Measurements from ENCODE around the gene CRTAC1. TPM values are rescaled to one million over a fixed set of nuclear protein-coding genes. Genes with fewer than 3 reads are reported as not detected.

Gene CRTAC1
- polyA plus RNA-seq (2013, experiment 1 of 4), result 1.4 TPM
- polyA plus RNA-seq (2013, experiment 2 of 4), result 1.4 TPM
- 0.85 TPM for polyA plus RNA-seq (2013, experiment 3 of 4)
- 1.1 TPM for polyA plus RNA-seq (2013, experiment 4 of 4)

GRCh38 chr10:98030093-98030821 is at the start of gene CRTAC1:
TSS of gene CRTAC1 (minus strand) at chr10:98030621. CDS start at chr10:98030472, 149 bp downstream.
- Histone ChIP-seq H3K9me3 (ENCODE audit: control insufficient read depth, low read length) (no peaks in the 10 kb centered on the region), H3K4me3 (ENCODE audit: insufficient read depth, low read depth, low read length) (peak within 1 kb of the TSS; percentile 42), H3K4me1 (ENCODE audit: control insufficient read depth, insufficient read depth, low read length) (peaks cover 8% of the 10 kb centered on the region), H3K27ac (ENCODE audit: insufficient read depth, low read depth, low read length, poor library complexity, severe bottlenecking) (no peak within 1 kb of the TSS), H3K27me3 (ENCODE audit: control insufficient read depth, insufficient read depth, low read length, poor library complexity, severe bottlenecking) (peaks cover 80% of the 10 kb centered on the region), H3K36me3 (ENCODE audit: control insufficient read depth, insufficient read depth, low read length) (no peaks in the 10 kb centered on the region)
- WGBS, 2 experiments, result 0% methylated on average over 86 of the region's 86 CpGs

DNA sequence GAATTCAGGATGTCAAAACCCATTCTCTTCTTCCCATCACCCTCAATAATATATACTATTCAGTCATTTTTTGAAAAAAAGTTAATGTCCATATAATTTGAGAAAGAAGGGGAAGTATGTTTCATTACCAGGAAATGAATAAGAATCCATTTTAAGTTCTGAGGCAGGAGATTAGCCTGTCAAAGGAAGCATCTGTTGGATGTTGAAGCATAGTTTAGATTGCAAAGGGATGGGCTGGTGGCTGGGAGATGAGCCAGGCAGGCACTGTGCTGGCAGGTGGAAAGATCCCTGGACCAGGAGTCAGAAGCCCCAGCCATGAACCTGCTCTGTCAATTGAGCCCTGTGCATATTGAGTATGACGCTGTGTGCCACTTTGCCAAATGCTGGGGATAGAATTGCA is 48.4 kb upstream of the CRTAC1 start:
- H3K4me3 ChIP-seq (ENCODE audit: insufficient read depth, low read depth, low read length), result no peak overlapping the region

GRCh38 chr10:98077223-98077622 is 46.8 kb upstream of the CRTAC1 start:
- no peak overlapping the region for H3K4me3 ChIP-seq (ENCODE audit: insufficient read depth, low read depth, low read length)
- H3K36me3 ChIP-seq (ENCODE audit: control insufficient read depth, insufficient read depth, low read length), result no peaks in the 10 kb centered on the region
- H3K4me1 ChIP-seq (ENCODE audit: control insufficient read depth, insufficient read depth, low read length), result no peaks in the 10 kb centered on the region
- 85 to 93% methylated on average over 1 of the region's 1 CpG for WGBS, 2 experiments
- no peaks in the 10 kb centered on the region for H3K9me3 ChIP-seq (ENCODE audit: control insufficient read depth, low read length)
- no peaks in the 10 kb centered on the region for H3K27me3 ChIP-seq (ENCODE audit: control insufficient read depth, insufficient read depth, low read length, poor library complexity, severe bottlenecking)
- no peak overlapping the region for H3K27ac ChIP-seq (ENCODE audit: insufficient read depth, low read depth, low read length, poor library complexity, severe bottlenecking)

More for the DNA sequence above, 48.4 kb upstream of the CRTAC1 start:
- no peaks in the 10 kb centered on the region for H3K9me3 ChIP-seq (ENCODE audit: control insufficient read depth, low read length)
- WGBS, 2 experiments, result 88 to 94% methylated on average over 1 of the region's 1 CpG
- no peaks in the 10 kb centered on the region for H3K27me3 ChIP-seq (ENCODE audit: control insufficient read depth, insufficient read depth, low read length, poor library complexity, severe bottlenecking)
- no peaks in the 10 kb centered on the region for H3K4me1 ChIP-seq (ENCODE audit: control insufficient read depth, insufficient read depth, low read length)
- H3K36me3 ChIP-seq (ENCODE audit: control insufficient read depth, insufficient read depth, low read length), result no peaks in the 10 kb centered on the region
- no peak overlapping the region for H3K27ac ChIP-seq (ENCODE audit: insufficient read depth, low read depth, low read length, poor library complexity, severe bottlenecking)

GRCh38 chr10:98076086-98076485 is 45.7 kb upstream of the CRTAC1 start:
- 71 to 76% methylated on average over 7 of the region's 7 CpGs for WGBS, 2 experiments
- Histone ChIP-seq H3K9me3 (ENCODE audit: control insufficient read depth, low read length) (no peaks in the 10 kb centered on the region), H3K36me3 (ENCODE audit: control insufficient read depth, insufficient read depth, low read length) (no peaks in the 10 kb centered on the region), H3K4me3 (ENCODE audit: insufficient read depth, low read depth, low read length) (no peak overlapping the region), H3K27me3 (ENCODE audit: control insufficient read depth, insufficient read depth, low read length, poor library complexity, severe bottlenecking) (no peaks in the 10 kb centered on the region), H3K4me1 (ENCODE audit: control insufficient read depth, insufficient read depth, low read length) (no peaks in the 10 kb centered on the region), H3K27ac (ENCODE audit: insufficient read depth, low read depth, low read length, poor library complexity, severe bottlenecking) (no peak overlapping the region)

DNA sequence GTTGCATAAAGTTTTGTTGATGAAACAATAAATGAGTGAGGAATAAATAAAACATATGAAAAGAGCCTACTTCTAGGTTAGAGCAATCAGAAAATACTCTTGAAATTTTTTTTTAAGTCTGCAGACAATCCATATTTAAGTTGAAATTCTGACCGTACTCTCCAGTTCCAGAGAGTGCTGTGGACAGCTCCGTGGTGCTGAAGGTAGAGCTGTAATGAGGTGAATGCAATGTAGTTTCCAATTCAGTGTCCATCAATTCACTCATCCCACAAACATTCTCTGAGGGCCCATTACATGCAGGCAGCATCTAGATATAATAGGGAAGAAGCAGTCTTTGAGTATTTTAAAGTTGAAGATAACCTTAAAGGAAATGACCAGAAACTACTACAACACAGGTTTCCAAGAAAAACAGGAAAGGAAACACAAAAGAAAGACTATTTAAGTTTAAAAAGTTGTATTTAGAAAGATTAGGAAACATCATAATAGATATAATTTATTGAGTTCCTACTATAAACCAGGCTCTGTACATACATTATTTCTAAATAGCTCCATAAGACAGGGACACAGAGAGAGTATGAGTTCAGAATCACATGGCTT is 44.0 kb upstream of the CRTAC1 start:
- H3K4me3 ChIP-seq (ENCODE audit: insufficient read depth, low read depth, low read length), result no peak overlapping the region
- H3K4me1 ChIP-seq (ENCODE audit: control insufficient read depth, insufficient read depth, low read length), result no peaks in the 10 kb centered on the region
- no peak overlapping the region for H3K27ac ChIP-seq (ENCODE audit: insufficient read depth, low read depth, low read length, poor library complexity, severe bottlenecking)
- WGBS, 2 experiments, result 19 to 27% methylated on average over 2 of the region's 2 CpGs
- H3K27me3 ChIP-seq (ENCODE audit: control insufficient read depth, insufficient read depth, low read length, poor library complexity, severe bottlenecking), result no peaks in the 10 kb centered on the region
- no peaks in the 10 kb centered on the region for H3K36me3 ChIP-seq (ENCODE audit: control insufficient read depth, insufficient read depth, low read length)
- no peaks in the 10 kb centered on the region for H3K9me3 ChIP-seq (ENCODE audit: control insufficient read depth, low read length)

DNA sequence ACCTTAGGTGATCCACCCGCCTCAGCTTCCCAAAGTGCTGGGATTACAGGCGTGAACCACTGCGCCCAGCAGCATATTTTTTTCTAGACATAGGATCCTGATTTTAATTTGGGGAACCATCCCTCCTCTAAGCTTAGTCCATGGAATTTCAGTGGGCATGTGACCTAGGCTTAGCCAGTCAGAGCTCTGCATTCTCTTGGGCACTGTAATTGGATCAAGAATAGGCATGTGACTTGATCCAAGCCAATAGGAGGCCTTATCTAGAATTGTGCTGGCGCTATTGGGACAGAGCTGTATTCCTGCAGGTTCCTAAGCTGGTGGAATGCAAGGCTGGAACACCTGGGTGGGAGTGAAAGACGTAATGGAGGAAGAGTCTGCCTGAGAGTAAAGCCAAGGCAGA is 36.7 kb upstream of the CRTAC1 start:
- Histone ChIP-seq H3K4me3 (ENCODE audit: insufficient read depth, low read depth, low read length) (no peak overlapping the region), H3K4me1 (ENCODE audit: control insufficient read depth, insufficient read depth, low read length) (peaks cover 6% of the 10 kb centered on the region), H3K36me3 (ENCODE audit: control insufficient read depth, insufficient read depth, low read length) (no peaks in the 10 kb centered on the region), H3K9me3 (ENCODE audit: control insufficient read depth, low read length) (no peaks in the 10 kb centered on the region), H3K27me3 (ENCODE audit: control insufficient read depth, insufficient read depth, low read length, poor library complexity, severe bottlenecking) (no peaks in the 10 kb centered on the region), H3K27ac (ENCODE audit: insufficient read depth, low read depth, low read length, poor library complexity, severe bottlenecking) (no peak overlapping the region)
- 88 to 89% methylated on average over 5 of the region's 5 CpGs for WGBS, 2 experiments

- Histone ChIP-seq H3K9me3 (ENCODE audit: control insufficient read depth, low read length) (no peaks in the 10 kb centered on the region), H3K4me3 (ENCODE audit: insufficient read depth, low read depth, low read length) (no peak overlapping the region), H3K4me1 (ENCODE audit: control insufficient read depth, insufficient read depth, low read length) (peaks cover 11% of the 10 kb centered on the region), H3K27me3 (ENCODE audit: control insufficient read depth, insufficient read depth, low read length, poor library complexity, severe bottlenecking) (no peaks in the 10 kb centered on the region), H3K27ac (ENCODE audit: insufficient read depth, low read depth, low read length, poor library complexity, severe bottlenecking) (no peak overlapping the region), H3K36me3 (ENCODE audit: control insufficient read depth, insufficient read depth, low read length) (no peaks in the 10 kb centered on the region)
These were observed 33.3 kb upstream of the CRTAC1 start for GRCh38 chr10:98063740-98064027.

DNA sequence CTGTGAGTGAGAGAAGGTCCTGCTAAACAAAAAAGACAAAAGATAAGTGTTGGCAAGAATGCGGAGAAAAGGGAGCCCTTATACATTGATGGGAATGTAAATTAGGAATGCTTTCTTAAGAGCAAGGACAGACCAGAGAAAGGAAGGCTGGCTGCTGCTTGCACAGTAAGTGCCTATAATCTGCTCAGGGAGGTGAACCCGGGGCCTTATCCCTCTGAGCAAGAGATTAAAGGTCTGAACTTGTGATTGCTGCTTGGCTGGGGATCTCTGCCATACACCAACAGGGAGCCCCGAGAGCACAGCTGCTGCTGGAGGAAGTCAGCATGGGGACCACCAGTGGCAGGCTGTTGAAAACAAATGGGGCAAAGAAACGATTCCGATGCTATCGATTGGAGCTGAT is 32.0 kb upstream of the CRTAC1 start:
- 61 to 63% methylated on average over 6 of the region's 6 CpGs for whole genome bisulfite sequencing, 2 experiments
- peaks cover 11% of the 10 kb centered on the region for H3K4me1 ChIP-seq (ENCODE audit: control insufficient read depth, insufficient read depth, low read length)
- no peak overlapping the region for H3K27ac ChIP-seq (ENCODE audit: insufficient read depth, low read depth, low read length, poor library complexity, severe bottlenecking)
- no peaks in the 10 kb centered on the region for H3K36me3 ChIP-seq (ENCODE audit: control insufficient read depth, insufficient read depth, low read length)
- no peaks in the 10 kb centered on the region for H3K9me3 ChIP-seq (ENCODE audit: control insufficient read depth, low read length)
- H3K27me3 ChIP-seq (ENCODE audit: control insufficient read depth, insufficient read depth, low read length, poor library complexity, severe bottlenecking), result no peaks in the 10 kb centered on the region
- no peak overlapping the region for H3K4me3 ChIP-seq (ENCODE audit: insufficient read depth, low read depth, low read length)

DNA sequence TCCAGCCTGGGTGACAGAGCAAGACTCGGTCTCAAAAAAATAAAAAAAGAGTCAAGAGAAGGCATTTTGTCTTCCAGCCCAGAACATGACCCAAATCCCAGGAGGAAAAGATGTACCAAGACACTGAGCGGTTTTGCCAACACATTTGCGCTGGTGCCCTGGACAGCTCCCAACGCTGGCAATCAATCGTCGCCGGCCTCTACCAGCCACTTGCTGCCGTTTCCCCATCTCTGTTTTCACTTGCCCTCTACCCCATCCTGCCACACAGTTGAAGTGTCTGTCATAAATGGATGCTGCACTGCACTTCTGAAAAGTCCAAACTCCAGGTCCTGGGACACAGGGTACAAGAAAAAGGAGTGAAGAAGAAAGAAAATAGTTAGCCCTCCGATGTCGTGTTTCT is 29.7 kb upstream of the CRTAC1 start:
- WGBS, 2 experiments, result 83 to 85% methylated on average over 10 of the region's 10 CpGs
- Histone ChIP-seq H3K9me3 (ENCODE audit: control insufficient read depth, low read length) (no peaks in the 10 kb centered on the region), H3K27ac (ENCODE audit: insufficient read depth, low read depth, low read length, poor library complexity, severe bottlenecking) (no peak overlapping the region), H3K27me3 (ENCODE audit: control insufficient read depth, insufficient read depth, low read length, poor library complexity, severe bottlenecking) (no peaks in the 10 kb centered on the region), H3K4me1 (ENCODE audit: control insufficient read depth, insufficient read depth, low read length) (peaks cover 11% of the 10 kb centered on the region), H3K4me3 (ENCODE audit: insufficient read depth, low read depth, low read length) (no peak overlapping the region), H3K36me3 (ENCODE audit: control insufficient read depth, insufficient read depth, low read length) (no peaks in the 10 kb centered on the region)

GRCh38 chr10:98058295-98058694 is 27.9 kb upstream of the CRTAC1 start:
- Histone ChIP-seq H3K36me3 (ENCODE audit: control insufficient read depth, insufficient read depth, low read length) (no peaks in the 10 kb centered on the region), H3K9me3 (ENCODE audit: control insufficient read depth, low read length) (no peaks in the 10 kb centered on the region), H3K27me3 (ENCODE audit: control insufficient read depth, insufficient read depth, low read length, poor library complexity, severe bottlenecking) (no peaks in the 10 kb centered on the region), H3K4me3 (ENCODE audit: insufficient read depth, low read depth, low read length) (no peak overlapping the region), H3K4me1 (ENCODE audit: control insufficient read depth, insufficient read depth, low read length) (peaks cover 11% of the 10 kb centered on the region), H3K27ac (ENCODE audit: insufficient read depth, low read depth, low read length, poor library complexity, severe bottlenecking) (no peak overlapping the region)
- WGBS, 2 experiments, result 93 to 96% methylated on average over 1 of the region's 1 CpG

Data from ectodermal cell (in vitro differentiated cells).